PC-3 (cell line): ENCODE results near the gene MLLT3.

Experiments used
- CTCF ChIP-seq: fragments of 300-600 bp; sonication (generic); conservative IDR thresholded peaks from 2 replicates; pipeline ENCODE4 v1.5.1; 2017; ENCODE audit warnings: antibody characterized with exemption, low read depth, mild to moderate bottlenecking, low read length
- EZH2 ChIP-seq: fragments of 300-600 bp; sonication (generic); IDR thresholded peaks from one replicate; pipeline ENCODE4 v1.6.1; 2017; ENCODE audit warnings: antibody characterized with exemption, mild to moderate bottlenecking, low read length; ENCODE audit not compliant: unreplicated experiment

- no peak for TF ChIP-seq EZH2
- TF ChIP-seq CTCF, result no peak
These were observed 193.3 kb downstream of the MLLT3 start for GRCh38 chr9:20428976-20429375.
